Inflammatory macrophage treated with lipopolysaccharide for 1 hour (primary cell): ENCODE results near the gene PARD3.

Experiments used
- DNase-seq, 2 donors: peaks; one replicate each; pipeline ENCODE4 v3.0.0-alpha.2; 2020 to 2022

Gene PARD3

DNA sequence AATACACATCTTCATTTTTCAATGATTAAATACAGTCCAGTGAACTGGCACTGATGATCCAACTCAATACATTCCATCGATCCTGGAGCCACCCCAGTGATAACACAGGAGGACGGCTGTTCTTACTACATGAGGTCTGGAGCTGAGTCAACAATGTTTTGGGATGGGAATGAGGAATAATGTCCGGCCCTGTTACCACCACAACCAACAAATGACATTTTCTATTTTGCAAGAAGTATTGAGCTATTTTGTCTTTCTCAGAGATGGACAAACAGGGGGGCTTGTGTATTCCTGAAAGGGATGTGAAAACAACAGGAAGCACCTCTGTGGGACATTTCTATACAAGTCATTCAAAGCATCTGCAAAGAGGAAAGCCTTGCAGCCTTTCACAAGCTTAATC is 249.2 kb downstream of the PARD3 start:
- DNase-seq, result no peak

GRCh38 chr10:34558093-34558583 is 257.0 kb downstream of the PARD3 start:
- no peak for DNase-seq

DNA sequence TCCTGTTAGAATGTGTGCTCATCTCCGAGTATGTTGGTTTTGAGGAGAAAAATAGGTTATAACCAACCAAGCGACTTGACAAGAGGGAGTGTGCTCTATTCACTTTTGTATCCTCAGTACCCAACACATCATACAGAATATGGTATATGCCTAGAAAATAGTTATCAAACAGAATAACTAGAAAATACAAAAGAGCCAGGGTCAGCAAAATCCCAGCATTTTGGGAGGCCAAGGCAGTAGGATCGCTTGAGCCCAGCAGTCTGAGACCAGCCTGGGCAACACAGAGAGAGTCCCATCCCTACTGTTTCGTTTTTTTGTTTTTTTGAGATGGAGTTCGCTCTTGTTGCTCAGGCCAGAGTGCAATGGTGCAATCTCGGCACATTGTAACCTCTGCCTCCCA is 257.9 kb downstream of the PARD3 start:
- DNase-seq, result no peak

- DNase-seq, result no peak
Observed at GRCh38 chr10:34555653-34556052, 259.4 kb downstream of the PARD3 start.

GRCh38 chr10:34553747-34554146 is 261.3 kb downstream of the PARD3 start:
- no peak for DNase-seq

GRCh38 chr10:34551295-34551694 is 263.8 kb downstream of the PARD3 start:
- no peak for DNase-seq

DNA sequence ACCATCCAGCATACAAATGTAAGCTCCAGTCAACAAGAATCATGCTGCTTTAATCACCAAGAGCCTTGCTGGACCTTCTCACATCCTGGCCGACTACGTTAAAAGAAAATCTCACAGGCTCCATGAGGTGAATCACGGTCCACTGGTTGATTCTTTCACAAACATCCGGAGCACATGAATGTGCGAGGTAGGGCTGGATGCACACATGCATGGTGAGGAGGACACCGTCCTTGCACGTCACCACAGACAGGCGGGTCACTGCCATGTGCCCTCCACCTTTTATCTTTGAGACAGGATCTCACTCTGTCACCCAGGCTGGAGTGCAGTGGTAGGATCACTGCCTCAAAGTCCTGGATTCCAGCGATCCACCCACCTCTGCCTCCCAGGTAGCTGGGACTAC is 265.1 kb downstream of the PARD3 start:
- no peak for DNase-seq

- no peak for DNase-seq
Observed at GRCh38 chr10:34549001-34549400, 266.1 kb downstream of the PARD3 start.

DNA sequence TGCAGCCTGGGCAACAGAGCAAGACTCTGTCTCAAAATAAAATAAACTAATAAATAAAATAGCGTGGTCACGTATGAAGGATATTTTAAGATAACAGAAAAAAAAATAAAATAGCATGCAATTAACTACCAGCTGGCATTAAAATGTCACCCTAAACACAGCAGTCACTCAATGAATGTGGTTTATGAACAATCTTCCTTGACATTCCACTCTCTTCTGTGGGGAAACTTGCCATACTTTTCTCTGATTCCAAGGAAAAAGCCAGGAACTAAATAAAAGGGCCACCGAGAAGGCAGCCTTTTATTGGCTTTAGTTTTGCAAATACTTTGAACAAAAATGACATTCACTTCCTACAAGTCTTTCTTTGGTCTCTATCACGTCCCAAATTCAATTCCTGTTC is 266.6 kb downstream of the PARD3 start:
- no peak for DNase-seq

- no peak for DNase-seq
Observed at GRCh38 chr10:34547695-34548094, 267.4 kb downstream of the PARD3 start.

DNA sequence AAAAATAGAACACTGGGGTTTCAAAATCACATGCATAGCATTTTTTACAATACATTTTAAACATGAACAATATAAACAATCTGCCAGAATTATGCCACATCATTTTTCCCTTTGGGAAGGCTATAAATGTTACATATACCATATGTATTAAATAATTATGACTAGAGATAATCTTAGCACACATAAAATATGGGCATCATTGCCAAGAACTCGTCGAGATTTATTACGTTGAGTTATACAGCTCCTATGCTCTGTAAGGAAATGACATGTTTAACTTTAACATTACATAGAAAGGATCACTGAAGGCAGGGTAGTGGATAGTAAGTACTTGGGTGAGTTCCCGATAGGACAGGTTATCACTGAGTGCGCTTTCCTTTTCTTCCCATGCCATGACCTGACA is 267.8 kb downstream of the PARD3 start:
- no peak for DNase-seq

DNA sequence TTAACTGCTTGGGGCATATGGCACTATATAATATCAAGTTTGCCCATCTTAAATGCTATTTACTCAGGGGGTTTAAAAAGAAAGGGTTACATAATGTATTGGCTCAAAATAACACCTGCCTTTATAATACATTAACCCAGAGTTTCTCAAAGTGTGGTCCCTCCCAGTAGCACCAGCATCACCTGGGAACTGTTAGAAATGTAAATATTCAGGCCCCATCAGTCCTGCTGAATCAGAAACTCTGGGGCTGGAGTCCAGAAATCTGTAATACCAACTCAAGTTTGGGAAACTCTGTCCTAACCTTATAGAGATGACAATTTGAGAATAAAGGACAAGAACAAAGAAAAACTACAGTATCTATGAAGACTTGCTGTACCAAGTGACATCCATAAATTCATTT is 270.7 kb downstream of the PARD3 start:
- no peak for DNase-seq

- no peak for DNase-seq
Observed at GRCh38 chr10:34543716-34544115, 271.4 kb downstream of the PARD3 start.

DNA sequence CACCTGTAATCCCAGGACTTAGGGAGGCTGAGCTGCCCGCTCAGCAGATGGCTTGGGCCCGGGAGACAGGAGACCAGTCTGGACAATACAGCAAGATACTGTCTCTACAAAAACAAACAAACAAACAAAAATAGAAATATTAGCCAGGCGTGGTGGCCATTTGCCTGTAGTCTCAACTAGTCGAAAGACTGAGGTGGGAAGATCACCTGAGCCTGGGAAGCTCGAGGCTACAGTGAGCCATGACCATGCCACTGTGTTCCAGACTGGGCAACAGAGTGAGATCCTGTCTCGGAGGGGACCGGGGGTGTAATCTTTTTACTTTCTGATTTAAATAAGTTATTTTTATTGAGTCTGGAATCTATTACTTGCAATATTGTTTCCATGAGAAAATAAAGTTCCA is 274.6 kb downstream of the PARD3 start:
- no peak for DNase-seq

DNA sequence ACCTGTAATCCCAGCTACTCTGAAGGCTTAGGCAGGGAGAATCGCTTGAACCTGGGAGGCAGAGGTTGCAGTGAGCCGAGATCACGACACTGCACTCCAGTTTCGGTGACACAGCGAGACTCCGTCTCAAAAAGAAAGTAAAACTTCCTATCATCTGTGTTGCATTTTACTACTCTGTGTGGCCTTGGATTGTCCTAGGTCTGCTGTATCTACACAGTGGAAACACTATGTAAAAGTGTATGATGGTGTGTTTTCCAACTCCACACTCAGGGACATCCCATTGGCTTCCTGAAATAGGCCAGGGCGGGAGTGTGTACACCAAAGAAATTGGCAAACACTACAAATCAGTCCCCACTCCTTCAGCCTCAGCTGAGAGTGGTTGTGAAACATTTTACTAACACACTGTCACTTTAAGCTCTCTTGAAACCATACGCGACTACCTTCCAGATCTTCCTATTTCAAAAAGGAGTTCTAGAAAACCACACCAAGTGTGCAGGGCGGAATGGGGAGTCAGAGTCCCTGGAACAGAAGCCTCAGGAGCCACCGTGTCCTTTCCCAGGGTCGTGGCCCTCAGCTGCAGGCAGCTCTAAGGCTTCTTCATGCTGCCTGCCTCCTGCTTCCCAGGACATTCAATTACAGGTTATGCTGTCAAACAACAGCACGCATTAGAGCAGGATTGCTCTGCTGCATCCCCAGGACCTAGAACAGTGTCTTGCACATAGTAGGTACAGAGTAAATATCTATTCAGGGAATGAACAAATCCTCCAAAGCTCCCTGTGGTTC is 275.4 kb downstream of the PARD3 start:
- no peak for DNase-seq

DNA sequence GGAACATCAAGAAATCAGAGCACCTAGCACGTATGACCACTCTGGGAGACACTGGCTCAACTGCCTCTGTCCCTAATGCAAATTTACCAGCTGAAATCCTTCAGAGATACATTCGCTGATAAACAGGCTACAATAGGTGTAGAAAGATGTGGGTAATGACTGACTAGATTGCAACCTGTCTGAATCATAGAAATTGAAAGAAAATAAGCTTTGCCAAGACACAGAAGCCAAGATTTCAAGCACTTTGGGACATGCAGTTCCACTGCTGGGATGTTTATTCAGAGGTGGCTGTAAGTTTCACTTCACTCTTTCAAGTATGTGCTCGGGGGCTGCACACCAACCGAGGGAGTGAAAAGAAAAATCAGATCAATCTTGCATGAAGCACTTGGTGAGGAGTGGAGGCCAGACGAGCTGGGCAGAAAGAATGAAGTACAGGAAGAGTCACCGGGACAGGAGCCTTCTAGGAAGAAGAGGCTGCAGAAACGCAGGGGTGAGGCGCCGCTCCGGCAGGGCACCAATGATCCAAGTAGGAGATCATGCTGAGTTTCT is 276.7 kb downstream of the PARD3 start:
- DNase-seq, result no peak

- no peak for DNase-seq
Observed at GRCh38 chr10:34537629-34538231, 277.4 kb downstream of the PARD3 start.

- no peak for DNase-seq
Observed at GRCh38 chr10:34535872-34536271, 279.2 kb downstream of the PARD3 start.

- no peak for DNase-seq
Observed at GRCh38 chr10:34530778-34531177, 284.3 kb downstream of the PARD3 start.

DNA sequence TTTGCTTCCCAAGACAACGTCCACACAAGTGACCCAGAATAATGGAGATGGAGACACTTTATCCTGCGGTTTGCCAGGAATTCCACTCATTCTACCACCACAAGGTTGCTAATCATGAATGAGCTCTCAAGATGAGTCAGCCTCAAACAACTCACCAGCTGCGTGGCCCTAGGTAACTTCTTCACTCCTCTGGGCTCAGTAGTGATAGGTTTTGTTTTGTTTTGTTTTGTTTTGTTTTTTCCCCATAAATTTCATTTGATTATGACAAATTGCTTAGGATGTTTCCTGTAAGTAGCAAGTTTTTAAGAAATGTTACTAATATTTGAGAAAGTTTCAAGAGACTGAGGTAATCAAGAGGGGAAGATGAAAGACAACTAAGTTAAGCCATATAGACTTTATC is 286.8 kb downstream of the PARD3 start:
- no peak for DNase-seq

DNA sequence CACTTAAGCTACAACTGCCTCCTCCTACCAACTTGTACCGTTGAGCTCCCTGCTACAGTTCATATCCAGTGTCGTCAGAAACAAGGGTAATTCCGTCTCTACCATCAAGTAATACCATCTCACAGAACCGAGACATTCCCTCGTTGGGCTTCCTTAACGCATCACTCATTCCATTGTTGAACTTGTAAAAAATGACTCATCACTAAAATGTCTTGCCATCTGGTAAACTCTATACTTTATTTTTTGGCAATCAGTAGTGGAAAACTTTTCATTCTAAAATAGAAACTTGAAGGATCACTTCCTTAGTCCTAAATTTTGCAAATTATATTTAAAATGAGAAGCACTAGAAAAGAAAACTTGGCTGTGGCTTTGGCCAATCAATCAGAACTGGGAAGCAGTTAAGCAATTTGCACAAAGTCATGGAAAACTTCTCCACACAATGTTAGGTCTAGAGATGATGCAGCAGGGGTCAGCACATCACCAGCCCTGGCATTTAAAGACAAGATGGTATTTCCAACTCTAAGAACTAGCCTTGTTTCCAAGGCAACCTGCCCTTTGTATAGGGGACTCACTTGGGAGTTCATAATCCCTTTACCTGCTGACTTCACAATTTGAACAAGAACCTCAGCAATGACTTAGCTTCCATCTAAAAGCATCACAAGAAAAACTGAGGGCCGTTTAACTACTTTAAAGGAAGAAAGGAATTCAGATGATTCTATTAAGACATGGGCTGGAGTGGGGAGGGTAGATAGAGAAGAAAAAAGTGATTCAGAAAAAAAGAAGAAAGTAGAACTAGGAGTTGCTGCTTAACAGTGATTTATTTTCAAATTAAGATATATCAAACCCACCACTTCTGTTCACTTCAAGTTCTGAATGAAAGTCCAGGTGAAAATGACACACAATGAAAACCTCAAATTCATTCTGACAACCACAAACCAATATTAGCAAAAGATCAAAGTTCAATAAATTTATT is 288.1 kb downstream of the PARD3 start:
- no peak for DNase-seq

- DNase-seq, result no peak
Observed at GRCh38 chr10:34526186-34526585, 288.9 kb downstream of the PARD3 start.
